IMR-90 (cell line): ENCODE results near the gene MOB3A.

Source experiments
- CEBPB ChIP-seq: IDR thresholded peaks from 2 replicates; pipeline ENCODE4 v1.6.1; 2012; ENCODE audit warnings: low read depth, low read length, improper control_type of control experiment
- CTCF ChIP-seq: conservative IDR thresholded peaks from 2 replicates; pipeline ENCODE4 v1.5.1; 2012; ENCODE audit warnings: mild to moderate bottlenecking, low read depth, low read length, improper control_type of control experiment
- ELK1 ChIP-seq: fragments of 150-350 bp; IDR thresholded peaks from 2 replicates; pipeline ENCODE4 v1.6.1; 2016; ENCODE audit warnings: low read depth, mild to moderate bottlenecking, low read length, moderate library complexity, borderline replicate concordance
- FOS ChIP-seq: fragments of 150-350 bp; IDR thresholded peaks from 2 replicates; pipeline ENCODE4 v1.6.1; 2016; ENCODE audit warnings: low read depth, low read length
- MAFK ChIP-seq: IDR thresholded peaks from 2 replicates; pipeline ENCODE4 v1.6.1; 2012; ENCODE audit warnings: low read depth, low read length, improper control_type of control experiment
- MAZ ChIP-seq: IDR thresholded peaks from 2 replicates; pipeline ENCODE4 v1.6.1; 2012; ENCODE audit warnings: low read depth, mild to moderate bottlenecking, low read length, improper control_type of control experiment, moderate library complexity, borderline replicate concordance
- MXI1 ChIP-seq: IDR thresholded peaks from 2 replicates; pipeline ENCODE4 v1.6.1; 2012; ENCODE audit warnings: low read depth, mild to moderate bottlenecking, low read length, moderate library complexity, borderline replicate concordance
- POLR2A ChIP-seq: IDR thresholded peaks from 2 replicates; pipeline ENCODE4 v1.6.1; 2012; ENCODE audit warnings: mild to moderate bottlenecking, low read depth, low read length
- RAD21 ChIP-seq: IDR thresholded peaks from 2 replicates; pipeline ENCODE4 v1.6.1; 2012; ENCODE audit warnings: low read length, improper control_type of control experiment
- RFX5 ChIP-seq: IDR thresholded peaks from 2 replicates; pipeline ENCODE4 v1.8.0; 2012; ENCODE audit warnings: low read depth, mild to moderate bottlenecking, low read length, moderate library complexity
- SMC3 ChIP-seq: fragments of 150-350 bp; IDR thresholded peaks from 2 replicates; pipeline ENCODE4 v1.6.1; 2016; ENCODE audit warnings: low read depth, mild to moderate bottlenecking, antibody characterized with exemption, low read length, moderate library complexity
- USF2 ChIP-seq: fragments of 150-350 bp; IDR thresholded peaks from 2 replicates; pipeline ENCODE4 v1.6.1; 2017; ENCODE audit warnings: mild to moderate bottlenecking, antibody characterized with exemption, low read length, low read depth

GRCh38 chr19:2097203-2097885 is 1.2 kb upstream of the MOB3A start:
- TF ChIP-seq MAFK (no peak), CTCF (no peak), MAZ (no peak), POLR2A (no peak), USF2 (no peak), ELK1 (no peak), CEBPB (no peak), SMC3 (no peak), RAD21 (no peak), RFX5 (no peak), MXI1 (no peak), FOS (no peak)
